ENCODE measurements around the gene TMEM272. TPM values are rescaled to one million over a fixed set of nuclear protein-coding genes. Genes with fewer than 3 reads are reported as not detected.

TMEM272 gene
- total RNA-seq, 1 donor from 2014 or later = 0.12 TPM

GRCh38 chr13:51778392-51778791 lies 66.6 kb downstream of the TMEM272 start:
- Mint-ChIP-seq H3K4me3 (ENCODE audit: unreplicated experiment) (no peak overlapping the region), H3K36me3 (ENCODE audit: low read depth) (no peaks in the 10 kb centered on the region), H3K4me1 (ENCODE audit: low read depth) (no peaks in the 10 kb centered on the region), H3K27ac (ENCODE audit: unreplicated experiment) (no peak overlapping the region), H3K27me3 (ENCODE audit: low read depth) (no peaks in the 10 kb centered on the region), H3K9me3 (ENCODE audit: low read depth) (no peaks in the 10 kb centered on the region)
- TF ChIP-seq CTCF (IDR thresholded peaks at IDR 0.05) = no peak
- DNase-seq (ENCODE audit: low spot score) = no peak

- H3K27ac Mint-ChIP-seq (ENCODE audit: unreplicated experiment) = no peak overlapping the region
- H3K9me3 Mint-ChIP-seq (ENCODE audit: low read depth) = no peaks in the 10 kb centered on the region
- H3K4me3 Mint-ChIP-seq (ENCODE audit: unreplicated experiment) = no peak overlapping the region
- TF ChIP-seq CTCF (IDR thresholded peaks at IDR 0.05) = no peak
- H3K27me3 Mint-ChIP-seq (ENCODE audit: low read depth) = no peaks in the 10 kb centered on the region
- no peaks in the 10 kb centered on the region for H3K4me1 Mint-ChIP-seq (ENCODE audit: low read depth)
- no peak for DNase-seq (ENCODE audit: low spot score)
- no peaks in the 10 kb centered on the region for H3K36me3 Mint-ChIP-seq (ENCODE audit: low read depth)
Measured at GRCh38 chr13:51777921-51778320, 67.1 kb downstream of the TMEM272 start.

- no peaks in the 10 kb centered on the region for H3K27me3 Mint-ChIP-seq (ENCODE audit: low read depth)
- DNase-seq (ENCODE audit: low spot score) = no peak
- H3K27ac Mint-ChIP-seq (ENCODE audit: unreplicated experiment) = no peak overlapping the region
- H3K36me3 Mint-ChIP-seq (ENCODE audit: low read depth) = no peaks in the 10 kb centered on the region
- no peaks in the 10 kb centered on the region for H3K4me1 Mint-ChIP-seq (ENCODE audit: low read depth)
- TF ChIP-seq CTCF (IDR thresholded peaks at IDR 0.05) = no peak
- no peaks in the 10 kb centered on the region for H3K9me3 Mint-ChIP-seq (ENCODE audit: low read depth)
- no peak overlapping the region for H3K4me3 Mint-ChIP-seq (ENCODE audit: unreplicated experiment)
Measured at GRCh38 chr13:51776179-51776578, 68.8 kb downstream of the TMEM272 start.

GRCh38 chr13:51773515-51773914 lies 71.5 kb downstream of the TMEM272 start:
- H3K4me3 Mint-ChIP-seq (ENCODE audit: unreplicated experiment) = no peak overlapping the region
- no peak for DNase-seq (ENCODE audit: low spot score)
- H3K36me3 Mint-ChIP-seq (ENCODE audit: low read depth) = no peaks in the 10 kb centered on the region
- peaks cover 4% of the 10 kb centered on the region for H3K4me1 Mint-ChIP-seq (ENCODE audit: low read depth)
- no peak for TF ChIP-seq CTCF (IDR thresholded peaks at IDR 0.05)
- H3K27ac Mint-ChIP-seq (ENCODE audit: unreplicated experiment) = no peak overlapping the region
- no peaks in the 10 kb centered on the region for H3K27me3 Mint-ChIP-seq (ENCODE audit: low read depth)
- H3K9me3 Mint-ChIP-seq (ENCODE audit: low read depth) = no peaks in the 10 kb centered on the region

- peaks cover 4% of the 10 kb centered on the region for H3K4me1 Mint-ChIP-seq (ENCODE audit: low read depth)
Measured at GRCh38 chr13:51772781-51773180, 72.2 kb downstream of the TMEM272 start.

More at GRCh38 chr13:51772781-51773180, 72.2 kb downstream of the TMEM272 start:
- TF ChIP-seq CTCF (IDR thresholded peaks at IDR 0.05) = no peak
- H3K9me3 Mint-ChIP-seq (ENCODE audit: low read depth) = no peaks in the 10 kb centered on the region
- H3K4me3 Mint-ChIP-seq (ENCODE audit: unreplicated experiment) = no peak overlapping the region
- peaks cover 1% of the 10 kb centered on the region for H3K36me3 Mint-ChIP-seq (ENCODE audit: low read depth)
- no peak overlapping the region for H3K27ac Mint-ChIP-seq (ENCODE audit: unreplicated experiment)
- H3K27me3 Mint-ChIP-seq (ENCODE audit: low read depth) = no peaks in the 10 kb centered on the region
- no peak for DNase-seq (ENCODE audit: low spot score)
